ENCODE results near the gene CDKAL1.
A peak's percentile ranks its signal among the peaks of the same experiment; 100 is the strongest.

The CDKAL1 gene

DNA sequence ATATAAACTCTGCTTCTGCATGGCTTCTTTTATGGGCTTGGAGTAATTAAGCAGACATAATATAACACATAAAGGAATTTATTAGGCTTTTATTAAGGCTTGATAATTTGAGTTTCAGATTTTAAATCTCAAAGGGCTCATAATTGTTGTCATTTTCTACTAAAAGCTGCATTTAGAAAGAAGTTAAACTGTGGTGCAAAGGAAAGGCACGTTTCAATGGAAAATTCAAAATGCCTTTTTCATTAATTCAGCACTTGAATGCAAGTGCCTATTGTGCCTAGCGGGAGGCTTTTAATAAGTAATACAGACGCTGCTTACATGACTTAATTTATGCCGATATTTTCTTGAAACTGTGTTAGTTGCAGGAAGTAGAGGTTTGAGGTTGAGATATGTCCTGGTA is 627.5 kb downstream of the CDKAL1 start:
- no peak overlapping the region for H2BK15ac ChIP-seq (replicated peaks; ENCODE audit: low read depth)
- no peaks in the 10 kb centered on the region for H3K36me3 ChIP-seq (ENCODE audit: control insufficient read depth, insufficient read depth, low read length)
- H3K9ac ChIP-seq (ENCODE audit: low read length): no peak overlapping the region
- H3K79me1 ChIP-seq (ENCODE audit: low read length): no peaks in the 10 kb centered on the region
- no peak overlapping the region for H3K18ac ChIP-seq (ENCODE audit: low read length)
- no peak for DNase-seq
- H3K27me3 ChIP-seq (ENCODE audit: insufficient read depth, low read length, poor library complexity): no peaks in the 10 kb centered on the region
- no peak overlapping the region for H2BK5ac ChIP-seq (ENCODE audit: low read length)
- H3K4me1 ChIP-seq (ENCODE audit: control insufficient read depth, low read depth, low read length): no peaks in the 10 kb centered on the region
- H3K4me3 ChIP-seq (ENCODE audit: low read length): no peak overlapping the region
- no peak overlapping the region for H4K8ac ChIP-seq (ENCODE audit: low read depth, low read length)
- no CpG with 5 or more reads among the region's 4 CpGs for WGBS (ENCODE audit: extremely low coverage, insufficient coverage, low lambda C conversion rate)
- no peak overlapping the region for H3K56ac ChIP-seq (ENCODE audit: low read length)
- no peaks in the 10 kb centered on the region for H3K79me2 ChIP-seq (ENCODE audit: control insufficient read depth, insufficient read depth, low read length)
- H3K4ac ChIP-seq (ENCODE audit: low read depth, low read length): no peak overlapping the region
- no peak overlapping the region for H4K5ac ChIP-seq (ENCODE audit: low read length)
- no peak overlapping the region for H3K27ac ChIP-seq (ENCODE audit: low read depth, low read length)
- H3K23ac ChIP-seq (ENCODE audit: low read length): no peak overlapping the region
- H3K4me2 ChIP-seq (ENCODE audit: low read length): no peak overlapping the region
- H2AK5ac ChIP-seq (ENCODE audit: low read length): no peak overlapping the region
- no peak overlapping the region for H2BK120ac ChIP-seq (ENCODE audit: low read depth, low read length)

DNA sequence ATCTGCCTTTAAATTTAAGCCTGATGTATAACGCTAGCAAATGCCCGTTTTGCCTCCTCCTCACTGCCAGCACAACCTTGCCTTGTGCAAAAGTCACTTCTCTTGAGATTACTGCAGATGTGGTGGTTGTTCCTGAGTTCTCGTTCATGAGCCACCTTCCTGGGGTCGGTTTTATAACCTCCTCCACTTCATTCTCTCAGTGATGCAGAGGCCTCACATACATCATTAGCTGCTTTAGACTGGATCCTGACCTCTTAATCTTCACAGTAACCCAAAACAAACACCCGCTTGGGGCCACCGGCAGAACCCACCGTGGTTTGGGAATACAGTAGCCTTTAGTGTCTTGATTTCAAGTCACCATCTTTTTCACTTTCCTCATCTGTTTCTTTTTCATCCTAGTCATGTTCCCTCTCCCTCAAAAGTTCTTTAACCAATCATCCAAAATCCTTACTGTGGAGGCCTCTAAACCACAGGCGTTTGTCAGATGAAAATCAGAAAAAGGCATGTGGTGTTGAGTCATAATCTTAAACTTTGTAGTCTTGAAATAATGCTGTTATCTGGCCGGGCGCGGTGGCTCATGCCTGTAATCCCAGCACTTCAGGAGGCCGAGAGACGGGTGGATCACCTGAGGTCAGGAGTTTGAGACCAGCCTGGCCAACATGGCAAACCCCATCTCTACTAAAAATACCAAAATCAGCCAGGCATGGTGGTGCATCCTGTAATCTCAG is 629.0 kb downstream of the CDKAL1 start:
- Histone ChIP-seq H2AK5ac (ENCODE audit: low read length) (no peak overlapping the region), H3K79me1 (ENCODE audit: low read length) (no peaks in the 10 kb centered on the region), H3K4me2 (ENCODE audit: low read length) (no peak overlapping the region), H3K36me3 (ENCODE audit: control insufficient read depth, insufficient read depth, low read length) (no peaks in the 10 kb centered on the region), H3K23ac (ENCODE audit: low read length) (no peak overlapping the region), H3K9ac (ENCODE audit: low read length) (no peak overlapping the region), H4K5ac (ENCODE audit: low read length) (no peak overlapping the region), H2BK15ac (replicated peaks; ENCODE audit: low read depth) (no peak overlapping the region), H3K79me2 (ENCODE audit: control insufficient read depth, insufficient read depth, low read length) (no peaks in the 10 kb centered on the region), H3K4me1 (ENCODE audit: control insufficient read depth, low read depth, low read length) (no peaks in the 10 kb centered on the region), H2BK120ac (ENCODE audit: low read depth, low read length) (no peak overlapping the region), H2BK5ac (ENCODE audit: low read length) (no peak overlapping the region), H3K27me3 (ENCODE audit: insufficient read depth, low read length, poor library complexity) (no peaks in the 10 kb centered on the region), H3K27ac (ENCODE audit: low read depth, low read length) (no peak overlapping the region), H3K56ac (ENCODE audit: low read length) (no peak overlapping the region), H3K18ac (ENCODE audit: low read length) (peak overlapping the region; percentile 22), H3K4me3 (ENCODE audit: low read length) (no peak overlapping the region), H3K4ac (ENCODE audit: low read depth, low read length) (no peak overlapping the region), H4K8ac (ENCODE audit: low read depth, low read length) (no peak overlapping the region)
- no peak for DNase-seq
- WGBS (ENCODE audit: extremely low coverage, insufficient coverage, low lambda C conversion rate): no CpG with 5 or more reads among the region's 13 CpGs

DNA sequence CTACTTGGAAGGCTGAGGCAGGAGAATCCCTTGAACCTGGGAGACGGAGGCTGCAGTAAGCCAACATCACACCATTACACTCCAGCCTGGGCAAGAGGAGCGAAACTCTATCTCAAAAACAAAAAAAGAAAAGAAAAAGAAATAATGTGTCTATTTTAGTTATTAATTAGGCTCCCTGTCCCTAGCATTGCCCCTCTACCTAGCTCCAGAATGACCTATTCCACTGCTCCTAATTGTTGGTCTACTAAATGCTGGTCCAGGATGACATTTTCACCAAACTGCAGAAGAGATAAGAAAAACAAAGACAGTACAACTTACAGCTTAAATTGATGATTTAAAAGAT is 629.6 kb downstream of the CDKAL1 start:
- H3K18ac ChIP-seq (ENCODE audit: low read length): no peak overlapping the region

DNA sequence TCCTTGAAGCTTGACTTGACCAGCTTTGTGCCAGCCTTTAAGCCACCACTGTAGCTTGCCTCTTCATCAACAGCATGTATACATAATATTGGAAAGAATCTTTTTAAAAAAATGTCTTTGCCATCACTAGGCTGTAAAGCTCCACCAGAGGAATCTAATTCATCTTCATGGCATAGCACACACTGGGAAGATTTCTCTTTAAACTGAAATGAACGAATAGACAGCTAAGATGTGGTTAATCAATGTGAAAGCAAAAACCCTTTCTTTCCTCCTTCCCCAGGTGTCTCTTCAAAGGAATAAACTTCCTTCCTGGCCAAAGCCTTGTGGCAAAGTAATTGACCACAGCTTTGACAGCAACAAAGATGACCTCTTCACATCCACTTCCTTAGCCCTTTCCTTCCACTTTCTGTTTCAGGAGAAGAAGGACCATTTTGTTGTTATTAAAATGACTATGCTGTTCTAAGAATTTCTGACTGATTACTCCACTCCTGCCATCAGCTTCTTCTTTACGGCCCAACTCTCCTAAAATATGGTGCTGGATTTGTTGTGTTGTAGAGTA is 630.6 kb downstream of the CDKAL1 start:
- Histone ChIP-seq H3K4me3 (ENCODE audit: low read length) (no peak overlapping the region), H4K8ac (ENCODE audit: low read depth, low read length) (no peak overlapping the region), H3K23ac (ENCODE audit: low read length) (no peak overlapping the region), H3K9ac (ENCODE audit: low read length) (no peak overlapping the region), H3K79me1 (ENCODE audit: low read length) (no peaks in the 10 kb centered on the region), H3K56ac (ENCODE audit: low read length) (no peak overlapping the region), H3K27me3 (ENCODE audit: insufficient read depth, low read length, poor library complexity) (no peaks in the 10 kb centered on the region), H2AK5ac (ENCODE audit: low read length) (no peak overlapping the region), H2BK5ac (ENCODE audit: low read length) (no peak overlapping the region), H3K4ac (ENCODE audit: low read depth, low read length) (no peak overlapping the region), H3K27ac (ENCODE audit: low read depth, low read length) (no peak overlapping the region), H3K18ac (ENCODE audit: low read length) (no peak overlapping the region), H3K4me2 (ENCODE audit: low read length) (no peak overlapping the region), H4K5ac (ENCODE audit: low read length) (no peak overlapping the region), H3K79me2 (ENCODE audit: control insufficient read depth, insufficient read depth, low read length) (no peaks in the 10 kb centered on the region), H2BK15ac (replicated peaks; ENCODE audit: low read depth) (no peak overlapping the region), H2BK120ac (ENCODE audit: low read depth, low read length) (no peak overlapping the region), H3K36me3 (ENCODE audit: control insufficient read depth, insufficient read depth, low read length) (no peaks in the 10 kb centered on the region), H3K4me1 (ENCODE audit: control insufficient read depth, low read depth, low read length) (no peaks in the 10 kb centered on the region)
- no CpG with 5 or more reads among the region's 2 CpGs for WGBS (ENCODE audit: extremely low coverage, insufficient coverage, low lambda C conversion rate)
- no peak for DNase-seq

More for the DNA sequence above, 629.6 kb downstream of the CDKAL1 start:
- H4K8ac ChIP-seq (ENCODE audit: low read depth, low read length): no peak overlapping the region
- H2BK5ac ChIP-seq (ENCODE audit: low read length): no peak overlapping the region
- no peak overlapping the region for H3K23ac ChIP-seq (ENCODE audit: low read length)
- H3K9ac ChIP-seq (ENCODE audit: low read length): no peak overlapping the region
- no peaks in the 10 kb centered on the region for H3K4me1 ChIP-seq (ENCODE audit: control insufficient read depth, low read depth, low read length)
- H3K36me3 ChIP-seq (ENCODE audit: control insufficient read depth, insufficient read depth, low read length): no peaks in the 10 kb centered on the region
- H3K27me3 ChIP-seq (ENCODE audit: insufficient read depth, low read length, poor library complexity): no peaks in the 10 kb centered on the region
- no peak overlapping the region for H2BK120ac ChIP-seq (ENCODE audit: low read depth, low read length)
- no peaks in the 10 kb centered on the region for H3K79me1 ChIP-seq (ENCODE audit: low read length)
- H2BK15ac ChIP-seq (replicated peaks; ENCODE audit: low read depth): no peak overlapping the region
- H3K4me3 ChIP-seq (ENCODE audit: low read length): no peak overlapping the region
- H3K79me2 ChIP-seq (ENCODE audit: control insufficient read depth, insufficient read depth, low read length): no peaks in the 10 kb centered on the region
- no peak overlapping the region for H3K56ac ChIP-seq (ENCODE audit: low read length)
- no CpG with 5 or more reads among the region's 2 CpGs for WGBS (ENCODE audit: extremely low coverage, insufficient coverage, low lambda C conversion rate)
- H4K5ac ChIP-seq (ENCODE audit: low read length): no peak overlapping the region
- no peak overlapping the region for H3K4me2 ChIP-seq (ENCODE audit: low read length)
- H3K4ac ChIP-seq (ENCODE audit: low read depth, low read length): no peak overlapping the region
- H2AK5ac ChIP-seq (ENCODE audit: low read length): no peak overlapping the region
- no peak for DNase-seq
- no peak overlapping the region for H3K27ac ChIP-seq (ENCODE audit: low read depth, low read length)

DNA sequence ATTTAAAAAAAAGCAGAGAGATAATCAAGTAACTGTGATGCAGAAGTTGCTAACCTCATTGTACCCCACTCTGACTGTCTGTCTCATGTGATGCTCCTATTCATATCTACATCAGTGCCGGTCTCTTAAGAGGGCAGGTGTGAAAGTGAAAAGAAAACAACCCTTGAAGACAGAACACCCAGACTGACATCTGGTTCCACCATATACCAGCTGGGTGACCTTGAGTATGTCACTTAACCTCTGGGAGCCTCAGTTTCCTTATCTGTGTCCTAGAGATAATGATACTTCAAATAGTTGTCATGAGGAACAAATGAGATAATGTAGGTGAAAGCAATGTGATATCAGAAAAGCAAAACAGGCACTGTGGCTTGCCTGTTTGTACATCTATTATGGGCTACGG is 632.5 kb downstream of the CDKAL1 start:
- no peak overlapping the region for H4K5ac ChIP-seq (ENCODE audit: low read length)
- no peaks in the 10 kb centered on the region for H3K27me3 ChIP-seq (ENCODE audit: insufficient read depth, low read length, poor library complexity)
- WGBS (ENCODE audit: extremely low coverage, insufficient coverage, low lambda C conversion rate): no CpG with 5 or more reads among the region's 2 CpGs
- H4K8ac ChIP-seq (ENCODE audit: low read depth, low read length): no peak overlapping the region
- H3K4me3 ChIP-seq (ENCODE audit: low read length): no peak overlapping the region
- no peaks in the 10 kb centered on the region for H3K79me2 ChIP-seq (ENCODE audit: control insufficient read depth, insufficient read depth, low read length)
- H3K56ac ChIP-seq (ENCODE audit: low read length): no peak overlapping the region
- no peak overlapping the region for H3K18ac ChIP-seq (ENCODE audit: low read length)
- H3K9ac ChIP-seq (ENCODE audit: low read length): no peak overlapping the region
- H2BK15ac ChIP-seq (replicated peaks; ENCODE audit: low read depth): no peak overlapping the region
- no peak overlapping the region for H2AK5ac ChIP-seq (ENCODE audit: low read length)
- H3K4ac ChIP-seq (ENCODE audit: low read depth, low read length): no peak overlapping the region
- H3K79me1 ChIP-seq (ENCODE audit: low read length): no peaks in the 10 kb centered on the region
- no peak for DNase-seq
- no peak overlapping the region for H3K23ac ChIP-seq (ENCODE audit: low read length)
- no peaks in the 10 kb centered on the region for H3K4me1 ChIP-seq (ENCODE audit: control insufficient read depth, low read depth, low read length)
- H2BK5ac ChIP-seq (ENCODE audit: low read length): no peak overlapping the region
- no peaks in the 10 kb centered on the region for H3K36me3 ChIP-seq (ENCODE audit: control insufficient read depth, insufficient read depth, low read length)
- H3K27ac ChIP-seq (ENCODE audit: low read depth, low read length): no peak overlapping the region
- H3K4me2 ChIP-seq (ENCODE audit: low read length): no peak overlapping the region
- no peak overlapping the region for H2BK120ac ChIP-seq (ENCODE audit: low read depth, low read length)

DNA sequence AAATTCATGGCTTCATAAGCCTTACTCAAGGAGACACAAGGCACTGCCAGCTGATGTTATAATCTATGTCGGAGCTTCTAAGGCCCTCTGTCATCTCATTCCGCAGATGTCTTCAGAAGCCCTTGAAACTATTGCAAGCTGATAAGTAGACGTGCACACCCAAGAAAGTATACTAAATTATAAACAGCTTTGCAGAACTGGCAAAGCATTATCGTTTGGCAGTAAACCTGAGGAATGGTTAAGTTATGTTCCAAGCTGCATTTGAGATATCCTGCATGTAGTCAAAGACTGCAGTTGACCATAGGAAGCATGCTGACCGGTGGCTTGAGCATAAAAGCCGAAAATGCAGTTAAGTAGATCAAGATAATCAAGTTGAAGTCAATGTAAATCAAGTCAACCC is 633.5 kb downstream of the CDKAL1 start:
- Histone ChIP-seq H4K5ac (ENCODE audit: low read length) (no peak overlapping the region), H3K4ac (ENCODE audit: low read depth, low read length) (no peak overlapping the region), H3K79me2 (ENCODE audit: control insufficient read depth, insufficient read depth, low read length) (no peaks in the 10 kb centered on the region), H2BK5ac (ENCODE audit: low read length) (no peak overlapping the region), H3K4me3 (ENCODE audit: low read length) (no peak overlapping the region), H2AK5ac (ENCODE audit: low read length) (no peak overlapping the region), H2BK15ac (replicated peaks; ENCODE audit: low read depth) (no peak overlapping the region), H3K56ac (ENCODE audit: low read length) (no peak overlapping the region), H3K18ac (ENCODE audit: low read length) (no peak overlapping the region), H2BK120ac (ENCODE audit: low read depth, low read length) (no peak overlapping the region), H3K9ac (ENCODE audit: low read length) (no peak overlapping the region), H3K27ac (ENCODE audit: low read depth, low read length) (no peak overlapping the region), H4K8ac (ENCODE audit: low read depth, low read length) (no peak overlapping the region), H3K27me3 (ENCODE audit: insufficient read depth, low read length, poor library complexity) (no peaks in the 10 kb centered on the region), H3K4me2 (ENCODE audit: low read length) (no peak overlapping the region), H3K79me1 (ENCODE audit: low read length) (no peaks in the 10 kb centered on the region), H3K4me1 (ENCODE audit: control insufficient read depth, low read depth, low read length) (no peaks in the 10 kb centered on the region), H3K23ac (ENCODE audit: low read length) (no peak overlapping the region), H3K36me3 (ENCODE audit: control insufficient read depth, insufficient read depth, low read length) (no peaks in the 10 kb centered on the region)
- DNase-seq: no peak
- no CpG with 5 or more reads among the region's 6 CpGs for WGBS (ENCODE audit: extremely low coverage, insufficient coverage, low lambda C conversion rate)
